Measurements from ENCODE around the gene DLGAP4. TPM values are rescaled to one million over a fixed set of nuclear protein-coding genes. Genes with fewer than 3 reads are reported as not detected.
A peak's percentile ranks its signal among the peaks of the same experiment; 100 is the strongest.

DLGAP4 gene
- total RNA-seq, 2 donors from 2014 or later: 45.8 to 64.3 TPM

DNA sequence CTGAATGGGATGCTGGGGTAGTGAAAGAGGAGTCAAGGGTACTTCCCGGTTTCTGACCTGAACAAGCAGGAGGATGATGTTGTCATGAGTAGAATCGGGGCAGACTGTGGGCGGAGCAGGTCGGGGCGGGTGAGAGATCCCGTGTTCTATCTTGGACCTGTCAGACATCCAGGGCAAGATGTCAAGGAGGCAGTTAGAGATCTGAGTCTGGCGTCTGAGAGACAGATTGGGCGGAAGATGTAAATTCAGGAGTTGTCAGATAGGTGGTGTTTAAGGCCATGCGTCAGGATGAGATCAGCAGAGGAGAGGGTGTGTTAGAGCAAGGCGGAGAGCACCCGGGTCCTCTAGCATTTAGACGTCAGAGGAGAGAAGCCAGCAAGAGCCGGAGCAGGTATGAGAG, 115.5 kb downstream of the DLGAP4 start:
- intact Hi-C loops (cut with DNase I): no loop called here
- DNase-seq (no peak), ATAC-seq (peak in 1 of 2 donors; percentile 75)

DNA sequence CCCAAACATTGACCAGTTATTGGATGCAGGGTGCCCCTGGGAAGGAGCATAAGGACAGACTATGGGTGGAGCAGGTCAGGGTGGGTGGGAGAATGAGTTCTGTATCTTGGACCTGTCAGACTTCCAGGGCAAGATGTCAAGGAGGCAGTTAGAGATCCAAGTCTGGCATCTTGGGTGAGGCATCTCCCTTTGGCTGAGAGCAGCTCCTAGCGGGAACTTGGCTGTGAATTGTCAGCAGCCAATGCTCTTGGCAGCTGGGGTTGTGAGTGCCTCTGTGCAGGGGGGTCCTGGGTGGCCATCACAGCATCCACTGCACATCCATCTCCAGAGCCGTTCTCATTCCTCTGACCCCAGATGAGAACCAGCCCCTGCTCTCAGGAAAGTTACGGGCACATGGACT, 118.2 kb downstream of the DLGAP4 start:
- no peak for ATAC-seq
- no peak for DNase-seq
- intact Hi-C loops (cut with DNase I): no loop called here

- no peak for DNase-seq
- intact Hi-C loops (cut with DNase I): no loop called here
- no peak for ATAC-seq
Measured at GRCh38 chr20:36425166-36425565, 119.0 kb downstream of the DLGAP4 start.

GRCh38 chr20:36431604-36432003, 125.5 kb downstream of the DLGAP4 start:
- DNase-seq (no peak), ATAC-seq (no peak)
- intact Hi-C loops (cut with DNase I): no loop called here

DNA sequence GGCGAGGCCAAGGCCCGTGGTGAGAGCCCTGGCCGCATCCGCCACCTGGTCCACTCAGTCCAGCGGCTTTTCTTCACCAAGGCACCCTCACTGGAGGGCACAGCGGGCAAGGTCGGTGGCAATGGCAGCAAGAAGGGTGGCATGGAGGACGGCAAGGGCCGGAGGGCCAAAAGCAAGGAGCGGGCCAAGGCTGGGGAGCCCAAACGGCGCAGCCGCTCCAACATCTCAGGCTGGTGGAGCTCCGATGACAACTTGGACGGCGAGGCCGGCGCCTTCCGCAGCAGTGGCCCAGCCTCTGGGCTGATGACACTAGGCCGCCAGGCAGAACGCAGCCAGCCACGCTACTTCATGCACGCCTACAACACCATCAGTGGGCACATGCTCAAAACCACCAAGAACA, 126.0 kb downstream of the DLGAP4 start:
- DNase-seq (no peak), ATAC-seq (no peak)
- intact Hi-C loops (cut with DNase I): no loop called here

DNA sequence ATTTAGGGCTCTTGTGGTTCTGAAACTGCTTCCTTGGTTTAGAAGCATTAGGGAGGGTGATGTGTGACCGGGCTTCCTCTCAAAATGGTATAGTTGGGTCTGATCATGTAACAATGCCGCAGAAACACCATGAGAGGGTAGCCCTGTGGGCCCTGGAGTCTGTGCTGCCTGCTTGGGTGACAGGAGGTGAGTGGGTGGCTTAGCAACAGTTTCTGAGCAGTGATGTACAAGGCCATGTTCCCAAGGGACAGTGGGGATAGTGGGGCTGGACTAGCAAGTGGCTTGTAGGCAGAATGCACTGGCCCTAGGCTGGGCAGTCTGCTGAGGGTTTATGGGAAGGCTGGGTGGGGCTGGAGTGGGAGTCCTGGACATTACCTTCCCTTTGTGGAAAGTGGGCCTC, 128.2 kb downstream of the DLGAP4 start:
- no peak for DNase-seq
- intact Hi-C loops (cut with DNase I): no loop called here
- no peak for ATAC-seq

DNA sequence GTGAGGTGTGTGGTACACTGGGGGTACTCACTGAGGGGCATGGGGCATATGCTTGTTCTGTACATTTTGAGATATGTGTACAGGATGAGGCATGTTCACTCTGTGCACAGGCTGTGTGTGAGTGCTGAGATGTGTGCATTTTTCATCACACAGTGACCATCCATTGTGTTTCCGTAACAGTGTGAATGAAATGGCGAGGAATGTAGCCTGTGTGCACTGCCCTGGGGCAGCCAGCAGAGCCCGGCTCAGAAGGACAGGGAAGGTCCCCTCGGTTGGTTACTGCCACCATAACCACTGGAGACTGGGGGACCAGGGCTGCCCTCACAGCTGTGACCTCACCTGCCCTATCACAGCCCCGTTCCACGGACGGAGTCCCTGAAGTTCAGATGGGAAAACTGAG, 129.0 kb downstream of the DLGAP4 start:
- intact Hi-C loops (cut with DNase I): no loop called here
- ATAC-seq (no peak), DNase-seq (no peak)

DNA sequence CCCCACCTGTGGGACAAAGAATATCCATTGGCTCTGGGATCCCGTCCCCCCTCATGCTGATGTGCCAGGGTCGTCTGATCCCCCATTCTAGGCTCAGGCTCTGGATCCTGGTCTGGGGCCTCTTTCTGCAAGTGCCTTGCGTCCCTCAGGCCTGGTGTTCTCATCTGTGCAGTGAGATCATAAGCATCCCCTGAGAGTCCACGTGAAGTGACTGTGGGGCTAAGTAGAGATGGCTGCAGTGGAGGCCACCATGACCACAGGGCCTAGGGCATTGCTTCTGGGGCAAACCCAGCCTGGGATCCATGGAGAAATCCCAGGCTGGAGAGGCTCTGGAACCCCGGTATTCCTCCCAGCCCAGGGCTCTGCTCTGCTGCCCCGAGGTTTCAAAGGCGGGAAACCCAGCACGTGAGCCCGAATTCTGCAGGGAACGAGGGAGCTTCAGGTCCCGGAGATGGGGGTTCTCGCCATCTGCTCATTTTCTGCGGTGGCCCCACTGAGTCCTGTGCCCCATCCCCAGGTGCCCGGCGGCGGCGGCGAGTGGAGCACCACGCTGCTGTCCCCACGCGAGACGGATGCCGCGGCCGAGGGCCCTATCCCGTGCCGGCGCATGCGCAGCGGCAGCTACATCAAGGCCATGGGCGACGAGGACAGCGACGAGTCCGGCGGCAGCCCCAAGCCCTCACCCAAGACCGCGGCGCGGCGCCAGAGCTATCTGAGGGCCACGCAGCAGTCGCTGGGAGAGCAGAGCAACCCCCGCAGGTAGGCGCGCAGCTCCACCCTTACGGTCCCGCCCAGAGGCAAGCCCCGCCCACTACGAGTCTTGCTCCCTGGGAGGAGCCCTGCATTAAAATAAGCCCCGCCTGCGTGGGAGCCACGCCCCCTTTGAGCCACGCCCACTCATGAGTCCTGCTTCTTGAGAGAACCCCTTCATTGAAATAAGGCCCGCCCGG, 129.7 kb downstream of the DLGAP4 start:
- ATAC-seq: peak; percentile 80 to 85
- intact Hi-C loops (cut with DNase I): no loop called here
- DNase-seq: peak; percentile 80

- DNase-seq (peak; percentile 71), ATAC-seq (peak; percentile 22 to 65)
- intact Hi-C loops (cut with DNase I): loop anchor here in 1 of 2 donors (2.0 kb wide), 1 partner anchor 236 kb away; no protein-coding TSS in a partner anchor
Measured at GRCh38 chr20:36439040-36439730, 133.0 kb downstream of the DLGAP4 start.

- no peak for ATAC-seq
- intact Hi-C loops (cut with DNase I): loop anchor here (2.0 to 5.0 kb wide), 2 partner anchors 227 to 237 kb away; no protein-coding TSS in a partner anchor
- no peak for DNase-seq
Measured at GRCh38 chr20:36439731-36440072, 133.6 kb downstream of the DLGAP4 start.

GRCh38 chr20:36440370-36441026, 134.4 kb downstream of the DLGAP4 start:
- DNase-seq: no peak
- intact Hi-C loops (cut with DNase I): loop anchor here in 1 of 2 donors (5.0 kb wide), 1 partner anchor 228 kb away; no protein-coding TSS in a partner anchor
- ATAC-seq: no peak

- ATAC-seq: no peak
- intact Hi-C loops (cut with DNase I): loop anchor here in 1 of 2 donors (5.0 kb wide), 1 partner anchor 229 kb away; no protein-coding TSS in a partner anchor
- no peak for DNase-seq
Measured at GRCh38 chr20:36441027-36441414, 134.9 kb downstream of the DLGAP4 start.

- intact Hi-C loops (cut with DNase I): loop anchor here in 1 of 2 donors (5.0 kb wide), 1 partner anchor 229 kb away; no protein-coding TSS in a partner anchor
- no peak for ATAC-seq
Measured at GRCh38 chr20:36441416-36441815, 135.3 kb downstream of the DLGAP4 start.

GRCh38 chr20:36445847-36446246, 139.7 kb downstream of the DLGAP4 start:
- no peak for DNase-seq
- intact Hi-C loops (cut with DNase I): loop anchor here in 1 of 2 donors (5.0 kb wide), 1 partner anchor 174 kb away; no protein-coding TSS in a partner anchor
- no peak for ATAC-seq

More at GRCh38 chr20:36441416-36441815, 135.3 kb downstream of the DLGAP4 start:
- DNase-seq: no peak

DNA sequence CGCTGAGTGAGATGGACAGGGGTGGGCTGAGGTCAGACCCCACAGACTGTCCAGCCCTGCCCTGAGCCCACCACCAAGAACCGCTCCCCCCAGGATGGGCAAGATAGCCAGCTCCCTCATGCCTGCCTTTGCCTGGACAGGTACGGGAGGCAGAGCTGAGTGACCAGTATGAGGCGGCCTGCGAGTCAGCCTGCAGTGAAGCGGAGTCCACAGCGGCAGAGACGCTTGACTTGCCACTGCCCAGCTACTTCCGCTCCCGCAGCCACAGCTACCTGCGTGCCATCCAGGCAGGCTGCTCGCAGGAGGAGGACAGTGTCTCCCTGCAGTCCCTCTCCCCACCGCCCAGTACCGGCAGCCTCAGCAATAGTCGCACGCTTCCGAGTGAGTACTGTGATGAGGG, 140.4 kb downstream of the DLGAP4 start:
- DNase-seq: no peak
- ATAC-seq: no peak
- intact Hi-C loops (cut with DNase I): loop anchor here in 1 of 2 donors (5.0 kb wide), 1 partner anchor 174 kb away; no protein-coding TSS in a partner anchor

DNA sequence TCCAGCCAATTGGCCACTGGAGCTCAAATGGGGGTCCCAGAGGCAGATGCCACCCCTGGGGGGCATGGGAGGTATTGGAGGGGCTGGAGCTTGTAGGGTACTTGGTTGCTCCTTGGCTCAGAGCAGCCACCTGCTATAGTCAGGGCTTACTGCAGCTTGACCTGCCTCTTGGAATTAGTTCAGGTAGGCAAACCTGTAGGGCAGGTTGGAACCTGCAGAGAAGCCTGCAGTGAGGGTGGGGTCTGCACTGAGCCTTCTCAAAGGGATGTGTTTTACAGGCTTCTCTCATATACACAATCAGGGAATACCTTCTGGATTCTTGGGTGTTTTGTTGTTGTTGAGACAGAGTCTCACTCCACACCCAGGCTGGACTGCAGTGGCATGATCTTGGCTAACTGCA, 141.0 kb downstream of the DLGAP4 start:
- no peak for DNase-seq
- ATAC-seq: no peak
- intact Hi-C loops (cut with DNase I): loop anchor here in 1 of 2 donors (5.0 kb wide), 1 partner anchor 175 kb away; no protein-coding TSS in a partner anchor

GRCh38 chr20:36449663-36450062, 143.5 kb downstream of the DLGAP4 start:
- ATAC-seq (no peak), DNase-seq (no peak)
- intact Hi-C loops (cut with DNase I): loop anchor here in 1 of 2 donors (5.0 kb wide), 1 partner anchor 177 kb away; no protein-coding TSS in a partner anchor

DNA sequence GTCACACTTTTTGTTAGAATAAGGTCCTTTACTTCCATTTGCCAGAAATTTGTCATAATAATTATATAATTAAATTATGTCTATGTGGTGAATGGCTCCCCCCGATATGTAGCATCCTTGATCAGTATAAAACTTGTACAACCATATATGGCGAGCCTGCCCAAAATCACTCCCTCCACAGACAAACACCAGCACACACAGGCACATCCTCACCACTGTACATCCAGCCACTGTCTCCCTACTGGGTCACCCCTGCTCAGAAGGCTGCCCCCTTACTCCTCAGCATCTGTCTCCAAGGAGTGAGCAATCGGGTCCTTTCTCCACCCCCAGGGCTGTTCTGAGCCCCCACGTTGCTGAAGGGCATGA, 148.2 kb downstream of the DLGAP4 start:
- intact Hi-C loops (cut with DNase I): no loop called here
- no peak for ATAC-seq
- no peak for DNase-seq

DNA sequence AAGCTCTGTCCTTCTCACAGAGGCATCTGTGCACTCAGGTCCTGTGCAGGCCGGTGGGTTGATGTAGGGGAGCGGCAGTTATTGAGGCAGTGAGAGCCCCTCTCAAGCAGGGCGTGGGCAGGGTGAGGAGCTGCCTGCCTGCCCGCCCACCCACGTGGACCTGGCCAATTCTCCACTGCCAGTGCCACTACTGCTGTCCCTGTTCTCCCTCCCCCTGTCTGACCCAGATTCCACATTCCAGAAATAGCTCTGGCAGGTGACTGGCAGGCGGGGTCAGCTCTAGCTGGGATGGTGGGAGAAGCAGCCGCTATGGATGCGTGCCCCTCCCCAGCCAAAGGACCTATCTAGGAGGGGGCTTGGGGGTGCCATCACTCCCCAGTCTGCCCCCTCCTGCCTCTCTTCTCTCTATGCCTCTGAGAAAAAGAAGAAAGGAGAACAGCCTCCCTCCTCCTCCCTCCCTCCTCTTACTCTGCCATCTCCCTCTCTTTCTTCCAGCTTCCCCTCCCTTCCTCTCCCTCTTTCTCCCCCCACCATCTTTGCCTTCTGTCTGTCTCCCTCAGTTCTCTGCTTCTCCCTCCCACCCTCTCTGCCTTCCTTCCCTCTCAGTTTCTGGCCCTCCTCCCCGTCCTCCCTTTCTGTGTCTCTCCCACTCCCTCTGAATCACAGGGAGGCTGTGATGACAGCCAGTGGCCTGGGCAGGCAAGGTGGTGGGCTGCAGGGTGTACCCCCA, 148.7 kb downstream of the DLGAP4 start:
- ATAC-seq (peak; percentile 56 to 85), DNase-seq (no peak)
- intact Hi-C loops (cut with DNase I): no loop called here
